GM21737 (cell line): Measurements from ENCODE around the gene AKR1A1.

Source experiments
- ATAC-seq: cut with Tn5 transposase; IDR thresholded peaks from one replicate; pipeline ENCODE4 v1.9.1; 2021; ENCODE audit warnings: mild to moderate bottlenecking, moderate library complexity; ENCODE audit not compliant: unreplicated experiment

Gene AKR1A1

DNA sequence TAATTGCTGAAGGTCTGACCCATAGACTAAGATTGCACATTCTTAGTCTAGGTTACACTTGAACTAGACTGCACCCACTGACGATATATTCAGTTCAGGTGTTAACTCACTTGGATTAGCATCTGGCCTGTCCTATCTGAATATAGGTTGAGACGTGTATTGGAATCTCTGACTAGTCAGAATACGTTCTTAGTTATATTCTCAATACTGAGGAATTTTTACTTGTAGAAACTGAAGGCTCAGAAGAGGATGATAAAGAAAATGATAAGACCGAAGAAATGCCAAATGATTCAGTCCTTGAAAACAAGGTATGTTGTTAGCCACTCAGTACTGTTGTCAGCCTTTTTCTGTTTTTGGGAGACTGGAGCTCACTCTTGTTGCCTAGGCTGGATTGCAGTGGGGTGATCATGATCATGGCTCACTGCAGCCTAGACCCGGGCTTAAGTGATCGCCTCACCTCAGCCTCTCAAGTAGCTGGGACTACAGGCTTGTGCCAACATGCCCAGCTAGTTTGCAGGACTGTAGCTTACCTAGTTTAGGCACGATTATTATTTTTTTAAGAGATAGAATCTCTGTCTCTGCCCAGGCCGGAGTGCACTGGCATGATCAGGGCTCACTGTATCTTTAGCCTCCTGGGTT is 62.4 kb downstream of the AKR1A1 start:
- no peak for ATAC-seq

- no peak for ATAC-seq
Observed at GRCh38 chr1:45615885-45616284, 65.3 kb downstream of the AKR1A1 start.

- no peak for ATAC-seq
Observed at GRCh38 chr1:45617618-45618017, 67.0 kb downstream of the AKR1A1 start.

- no peak for ATAC-seq
Observed at GRCh38 chr1:45619149-45619921, 68.7 kb downstream of the AKR1A1 start.
